Measurements from ENCODE around the gene KRTAP19-3. TPM values are rescaled to one million over a fixed set of nuclear protein-coding genes. Genes with fewer than 3 reads are reported as not detected.

KRTAP19-3 gene
- total RNA-seq (2014; rRNA removed; shearing (Covaris generic)) (not detected in 2 replicates), total RNA-seq (2022) (not detected in 2 replicates), Bru-seq, nascent RNA (not detected), BruChase-seq, experiment 1, labeled RNA remaining after a 6-hour chase (not detected), BruChase-seq, experiment 2, labeled RNA remaining after a 2-hour chase (not detected)
- long read RNA-seq, result 0 reads

DNA sequence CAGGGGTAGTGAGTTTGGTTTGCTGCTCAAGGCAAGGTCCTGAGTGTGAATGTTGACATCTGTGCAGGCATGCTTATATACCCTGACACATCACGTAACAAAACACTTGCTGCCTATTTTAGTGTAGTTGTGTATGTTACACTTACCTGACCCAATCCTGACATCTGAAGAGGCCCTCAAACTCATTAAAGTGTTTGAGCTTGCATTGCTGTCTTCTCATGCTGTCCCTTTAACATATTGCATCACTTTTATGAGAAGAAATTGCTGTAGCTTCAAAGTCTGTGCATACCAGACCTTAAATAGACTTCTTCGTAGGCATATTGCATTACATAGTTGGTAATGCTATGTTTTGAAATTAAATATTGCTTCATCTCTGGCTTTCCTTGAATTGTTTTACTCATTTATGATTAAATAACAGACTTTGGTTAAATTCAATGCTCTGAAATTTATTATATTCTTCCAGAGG, at the start of gene KRTAP19-3:
Gene KRTAP19-3, minus strand, starts transcription at position 51 of the 466 bp plus-strand sequence. CDS start 56 bp downstream, outside the sequence.
- H3K36me3 ChIP-seq (ENCODE audit: insufficient read depth, low read length), result no peaks in the 10 kb centered on the region
- intact Hi-C loops (cut with micrococcal nuclease; ENCODE audit: unreplicated experiment), result no loop called here
- no peaks in the 10 kb centered on the region for H3K9me2 ChIP-seq (ENCODE audit: insufficient read depth, low read length)
- H3K27ac ChIP-seq (ENCODE audit: low read depth, low read length, poor library complexity, severe bottlenecking), result no peak within 1 kb of the TSS
- no peak within 1 kb of the TSS for H2AFZ ChIP-seq (ENCODE audit: low read length)
- POLR2A ChIA-PET, result no interaction called here
- no peak within 1 kb of the TSS for H3K4me3 ChIP-seq (ENCODE audit: low read depth, low read length, poor library complexity, severe bottlenecking)
- no TSS peak for BruUV-seq (replicated peaks)
- CTCF ChIA-PET (ENCODE audit: unreplicated experiment), result no interaction called here
- H3K79me2 ChIP-seq (ENCODE audit: insufficient read depth, low read depth, low read length), result no peaks in the 10 kb centered on the region
- 0 out of 2 replicates have a peak, but pooled peaks cover 5% of the 10 kb centered on the region for H3K9me3 ChIP-seq (ENCODE audit: low read length)
- H3K4me2 ChIP-seq (ENCODE audit: low read length), result no peak within 1 kb of the TSS
- no peaks in the 10 kb centered on the region for H3K4me1 ChIP-seq (ENCODE audit: insufficient read depth, low read length, poor library complexity, severe bottlenecking)
- no peak for TF ChIP-seq EZH2phosphoT487 (IDR thresholded peaks at IDR 0.05; ENCODE audit: borderline replicate concordance, low read depth, low read length)
- TF ChIP-seq, protein P1, sequence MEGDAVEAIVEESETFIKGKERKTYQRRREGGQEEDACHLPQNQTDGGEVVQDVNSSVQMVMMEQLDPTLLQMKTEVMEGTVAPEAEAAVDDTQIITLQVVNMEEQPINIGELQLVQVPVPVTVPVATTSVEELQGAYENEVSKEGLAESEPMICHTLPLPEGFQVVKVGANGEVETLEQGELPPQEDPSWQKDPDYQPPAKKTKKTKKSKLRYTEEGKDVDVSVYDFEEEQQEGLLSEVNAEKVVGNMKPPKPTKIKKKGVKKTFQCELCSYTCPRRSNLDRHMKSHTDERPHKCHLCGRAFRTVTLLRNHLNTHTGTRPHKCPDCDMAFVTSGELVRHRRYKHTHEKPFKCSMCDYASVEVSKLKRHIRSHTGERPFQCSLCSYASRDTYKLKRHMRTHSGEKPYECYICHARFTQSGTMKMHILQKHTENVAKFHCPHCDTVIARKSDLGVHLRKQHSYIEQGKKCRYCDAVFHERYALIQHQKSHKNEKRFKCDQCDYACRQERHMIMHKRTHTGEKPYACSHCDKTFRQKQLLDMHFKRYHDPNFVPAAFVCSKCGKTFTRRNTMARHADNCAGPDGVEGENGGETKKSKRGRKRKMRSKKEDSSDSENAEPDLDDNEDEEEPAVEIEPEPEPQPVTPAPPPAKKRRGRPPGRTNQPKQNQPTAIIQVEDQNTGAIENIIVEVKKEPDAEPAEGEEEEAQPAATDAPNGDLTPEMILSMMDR (conservative IDR thresholded peaks at IDR 0.05; ENCODE audit: low read length), result no peak
- DNase-seq (ENCODE audit: low spot score), result no peak
- H4K20me1 ChIP-seq (ENCODE audit: insufficient read depth, low read length), result no peaks in the 10 kb centered on the region

DNA sequence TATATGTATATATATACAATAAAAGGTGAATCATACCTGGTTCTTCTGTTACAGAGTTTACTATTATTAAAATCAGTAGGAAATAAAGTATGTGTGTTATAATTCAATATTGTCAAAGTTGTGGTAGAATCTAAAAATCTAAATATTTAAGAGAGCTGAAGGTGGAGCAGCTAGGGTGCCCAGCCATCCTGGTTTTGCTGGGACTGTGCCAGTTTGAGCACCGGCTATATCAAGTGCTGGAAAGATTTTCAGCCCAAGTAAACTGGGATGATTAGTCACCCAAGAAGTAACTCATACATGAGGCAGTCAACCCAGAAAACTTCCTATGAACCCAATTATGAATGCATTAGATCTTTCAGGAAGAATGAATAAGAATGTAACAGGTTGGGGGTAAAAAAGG, 27.1 kb upstream of the KRTAP19-3 start:
- H3K4me2 ChIP-seq (ENCODE audit: low read length), result no peak overlapping the region
- no peak for DNase-seq (ENCODE audit: low spot score)
- intact Hi-C loops (cut with micrococcal nuclease; ENCODE audit: unreplicated experiment), result no loop called here
- no peaks in the 10 kb centered on the region for H3K79me2 ChIP-seq (ENCODE audit: insufficient read depth, low read depth, low read length)
- ChIA-PET CTCF (ENCODE audit: unreplicated experiment) (no interaction called here), POLR2A (no interaction called here)
- no TSS peak for BruUV-seq (replicated peaks)
- no peaks in the 10 kb centered on the region for H3K4me1 ChIP-seq (ENCODE audit: insufficient read depth, low read length, poor library complexity, severe bottlenecking)
- H3K36me3 ChIP-seq (ENCODE audit: insufficient read depth, low read length), result no peaks in the 10 kb centered on the region
- no peak overlapping the region for H2AFZ ChIP-seq (ENCODE audit: low read length)
- H3K9me2 ChIP-seq (ENCODE audit: insufficient read depth, low read length), result no peaks in the 10 kb centered on the region
- no peak overlapping the region for H3K4me3 ChIP-seq (ENCODE audit: low read depth, low read length, poor library complexity, severe bottlenecking)
- H3K9me3 ChIP-seq (ENCODE audit: low read length), result no peaks in the 10 kb centered on the region; the same call in 1 of the 2 replicates
- no peak overlapping the region for H3K27ac ChIP-seq (ENCODE audit: low read depth, low read length, poor library complexity, severe bottlenecking)
- TF ChIP-seq, protein P1 (conservative IDR thresholded peaks at IDR 0.05; ENCODE audit: low read length), result no peak
- TF ChIP-seq EZH2phosphoT487 (IDR thresholded peaks at IDR 0.05; ENCODE audit: borderline replicate concordance, low read depth, low read length), result no peak
- no peaks in the 10 kb centered on the region for H4K20me1 ChIP-seq (ENCODE audit: insufficient read depth, low read length)

DNA sequence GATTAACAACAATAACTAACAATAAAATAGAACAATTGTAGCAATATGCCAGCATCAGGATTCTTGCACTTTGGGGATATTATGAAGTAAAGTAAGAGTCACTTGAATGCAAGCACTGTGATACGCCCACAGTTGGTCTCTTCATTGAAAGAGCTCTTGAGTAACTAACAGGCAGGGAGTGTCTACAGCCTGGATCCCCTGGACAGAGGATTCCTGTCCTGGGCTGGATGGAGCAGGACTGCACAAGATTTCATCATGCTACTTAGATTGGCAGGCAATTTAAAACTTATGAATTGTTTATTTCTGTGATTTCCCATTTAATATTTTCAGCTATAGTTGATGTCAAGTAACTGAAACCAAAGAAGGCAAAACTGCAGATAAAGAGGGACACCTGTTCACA, 23.9 kb upstream of the KRTAP19-3 start:
- POLR2A ChIA-PET, result no interaction called here
- no peaks in the 10 kb centered on the region for H3K36me3 ChIP-seq (ENCODE audit: insufficient read depth, low read length)
- intact Hi-C loops (cut with micrococcal nuclease; ENCODE audit: unreplicated experiment), result no loop called here
- H3K9me3 ChIP-seq (ENCODE audit: low read length), result no peaks in the 10 kb centered on the region; the same call in 1 of the 2 replicates
- no peaks in the 10 kb centered on the region for H3K9me2 ChIP-seq (ENCODE audit: insufficient read depth, low read length)
- TF ChIP-seq, protein P1 (conservative IDR thresholded peaks at IDR 0.05; ENCODE audit: low read length), result no peak
- no peak for TF ChIP-seq EZH2phosphoT487 (IDR thresholded peaks at IDR 0.05; ENCODE audit: borderline replicate concordance, low read depth, low read length)
- H3K27ac ChIP-seq (ENCODE audit: low read depth, low read length, poor library complexity, severe bottlenecking), result no peak overlapping the region
- CTCF ChIA-PET (ENCODE audit: unreplicated experiment), result no interaction called here
- H4K20me1 ChIP-seq (ENCODE audit: insufficient read depth, low read length), result no peaks in the 10 kb centered on the region
- BruUV-seq (replicated peaks), result no TSS peak
- no peaks in the 10 kb centered on the region for H3K79me2 ChIP-seq (ENCODE audit: insufficient read depth, low read depth, low read length)
- H2AFZ ChIP-seq (ENCODE audit: low read length), result no peak overlapping the region
- H3K4me1 ChIP-seq (ENCODE audit: insufficient read depth, low read length, poor library complexity, severe bottlenecking), result no peaks in the 10 kb centered on the region
- H3K4me3 ChIP-seq (ENCODE audit: low read depth, low read length, poor library complexity, severe bottlenecking), result no peak overlapping the region
- DNase-seq (ENCODE audit: low spot score), result no peak
- H3K4me2 ChIP-seq (ENCODE audit: low read length), result no peak overlapping the region

All from OCI-LY7 (cell line).